SH-SY5Y (cell line): ENCODE results near the gene ZNF441.

Experiments
- GATA2 ChIP-seq: IDR thresholded peaks from 2 replicates; pipeline ENCODE4 v1.6.1; 2011; ENCODE audit warnings: mild to moderate bottlenecking, low read depth, low read length
- GATA3 ChIP-seq: IDR thresholded peaks from 2 replicates; pipeline ENCODE4 v1.6.1; 2011; ENCODE audit warnings: low read depth, mild to moderate bottlenecking, low read length, moderate library complexity

- TF ChIP-seq GATA2: no peak
- TF ChIP-seq GATA3: no peak
These were observed 65.6 kb downstream of the ZNF441 start for GRCh38 chr19:11832253-11832912.
